ENCODE results near the gene IL23A.

The IL23A gene

GRCh38 chr12:56338308-56339157, at the start of gene IL23A:
IL23A (plus strand) TSS chr12:56338884; CDS start chr12:56339045, 161 bp downstream.
- DNase-seq (ENCODE audit: insufficient read length, low spot score), result no peak
- TF ChIP-seq, protein P1, sequence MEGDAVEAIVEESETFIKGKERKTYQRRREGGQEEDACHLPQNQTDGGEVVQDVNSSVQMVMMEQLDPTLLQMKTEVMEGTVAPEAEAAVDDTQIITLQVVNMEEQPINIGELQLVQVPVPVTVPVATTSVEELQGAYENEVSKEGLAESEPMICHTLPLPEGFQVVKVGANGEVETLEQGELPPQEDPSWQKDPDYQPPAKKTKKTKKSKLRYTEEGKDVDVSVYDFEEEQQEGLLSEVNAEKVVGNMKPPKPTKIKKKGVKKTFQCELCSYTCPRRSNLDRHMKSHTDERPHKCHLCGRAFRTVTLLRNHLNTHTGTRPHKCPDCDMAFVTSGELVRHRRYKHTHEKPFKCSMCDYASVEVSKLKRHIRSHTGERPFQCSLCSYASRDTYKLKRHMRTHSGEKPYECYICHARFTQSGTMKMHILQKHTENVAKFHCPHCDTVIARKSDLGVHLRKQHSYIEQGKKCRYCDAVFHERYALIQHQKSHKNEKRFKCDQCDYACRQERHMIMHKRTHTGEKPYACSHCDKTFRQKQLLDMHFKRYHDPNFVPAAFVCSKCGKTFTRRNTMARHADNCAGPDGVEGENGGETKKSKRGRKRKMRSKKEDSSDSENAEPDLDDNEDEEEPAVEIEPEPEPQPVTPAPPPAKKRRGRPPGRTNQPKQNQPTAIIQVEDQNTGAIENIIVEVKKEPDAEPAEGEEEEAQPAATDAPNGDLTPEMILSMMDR (IDR thresholded peaks at IDR 0.05; ENCODE audit: insufficient read depth, missing control alignments), result no peak
- FAIRE-seq, result no peak

DNA sequence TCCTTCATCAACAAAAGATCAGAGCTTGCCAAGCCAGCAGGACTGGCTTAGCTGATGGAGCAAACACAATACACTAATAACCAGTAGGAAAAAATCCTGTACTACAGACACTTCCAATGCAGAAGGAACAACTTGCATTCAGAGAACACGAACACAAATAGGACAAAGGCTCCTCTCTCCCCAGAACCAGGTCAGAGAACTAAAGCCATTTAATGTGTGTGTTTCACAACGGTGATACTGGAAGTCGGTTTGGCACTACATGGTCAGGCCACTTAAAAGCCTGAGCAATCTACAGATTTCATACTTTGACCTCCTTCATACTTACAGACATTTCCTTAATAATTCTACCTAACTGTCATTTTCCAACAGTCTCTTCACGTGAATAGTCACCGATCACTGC, 44.9 kb upstream of the IL23A start:
- DNase-seq (ENCODE audit: insufficient read length, low spot score) (no peak), FAIRE-seq (no peak)
- TF ChIP-seq, protein P1 (IDR thresholded peaks at IDR 0.05; ENCODE audit: insufficient read depth, missing control alignments), result no peak

- no peak for FAIRE-seq
- TF ChIP-seq, protein P1 (IDR thresholded peaks at IDR 0.05; ENCODE audit: insufficient read depth, missing control alignments), result no peak
- no peak for DNase-seq (ENCODE audit: insufficient read length, low spot score)
Measured at GRCh38 chr12:56296295-56296694, 42.4 kb upstream of the IL23A start.

DNA sequence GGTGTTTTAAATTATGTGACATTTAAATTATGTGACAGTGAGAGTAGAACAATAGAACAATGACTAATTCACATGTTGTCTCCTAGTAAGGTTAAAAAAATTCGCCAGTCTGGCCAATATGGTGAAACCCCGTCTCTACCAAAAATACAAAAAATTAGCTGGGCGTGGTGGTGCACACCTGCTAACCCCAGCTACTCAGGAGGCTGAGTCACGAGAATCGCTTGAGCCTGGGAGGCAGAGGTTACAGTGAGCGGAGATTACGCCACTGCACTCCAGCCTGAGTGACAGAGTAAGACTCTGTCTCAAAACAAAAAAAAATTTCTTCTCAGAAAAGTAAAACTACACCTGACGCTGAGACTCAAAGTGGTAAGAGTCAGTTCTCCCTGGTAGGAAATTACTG, 41.3 kb upstream of the IL23A start:
- TF ChIP-seq, protein P1 (IDR thresholded peaks at IDR 0.05; ENCODE audit: insufficient read depth, missing control alignments), result no peak
- no peak for FAIRE-seq
- DNase-seq (ENCODE audit: insufficient read length, low spot score), result no peak

- no peak for FAIRE-seq
- DNase-seq (ENCODE audit: insufficient read length, low spot score), result no peak
- TF ChIP-seq, protein P1 (IDR thresholded peaks at IDR 0.05; ENCODE audit: insufficient read depth, missing control alignments), result no peak
Measured at GRCh38 chr12:56298828-56299227, 39.9 kb upstream of the IL23A start.

DNA sequence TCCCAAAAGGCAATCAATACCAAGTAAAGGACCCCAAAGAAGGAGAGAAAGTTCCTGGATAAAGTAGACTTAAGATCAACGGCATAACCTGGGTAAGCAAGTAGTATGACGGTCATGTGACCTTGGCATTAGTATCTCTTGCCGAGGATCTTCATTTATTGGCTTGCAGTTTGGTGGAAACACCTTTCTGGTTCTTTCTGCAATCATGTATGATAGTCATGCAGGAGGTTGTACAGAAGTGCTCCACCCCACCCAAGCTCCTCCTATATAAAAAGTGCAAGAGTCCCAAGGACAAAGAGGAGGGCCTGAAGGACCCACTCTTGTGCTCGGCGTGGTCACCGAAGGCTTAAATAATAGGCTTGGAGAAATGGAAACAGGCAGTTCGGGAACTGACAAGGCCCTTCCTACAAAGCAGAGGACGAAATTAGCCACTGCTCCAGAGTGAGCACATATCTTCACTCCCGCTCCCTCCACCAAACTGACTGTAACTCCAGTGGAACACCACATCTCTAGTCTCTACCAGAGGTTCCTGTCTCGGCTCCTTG, 39.3 kb upstream of the IL23A start:
- TF ChIP-seq, protein P1 (IDR thresholded peaks at IDR 0.05; ENCODE audit: insufficient read depth, missing control alignments), result no peak
- no peak for DNase-seq (ENCODE audit: insufficient read length, low spot score)
- FAIRE-seq, result no peak

Measured in D721Med (cell line).